H9 (cell line): ENCODE measurements around the gene APOBEC3B. TPM values are rescaled to one million over a fixed set of nuclear protein-coding genes. Genes with fewer than 3 reads are reported as not detected.
"Not testable (repeated sequence)": the region's sequence is repeated elsewhere in the genome, so short reads cannot be mapped to it uniquely, and the experiment has no call there.

ENCODE experiments used
- DNase-seq: peaks from one replicate; pipeline ENCODE4 v3.0.0-alpha.2; 2017
- H2AFZ ChIP-seq: one replicate; pipeline ENCODE4 v1.6.1; 2013; ENCODE audit warnings: mild to moderate bottlenecking, low read length, control low read depth, moderate library complexity
- H2AK5ac ChIP-seq: 2 replicates; pipeline ENCODE4 v1.6.1; 2013; ENCODE audit warnings: low read length, control low read depth, mixed read lengths; ENCODE audit not compliant: insufficient read length
- H2BK120ac ChIP-seq: one replicate; pipeline ENCODE4 v1.6.1; 2013; ENCODE audit warnings: low read depth, mild to moderate bottlenecking, low read length, control low read depth, inconsistent platforms; ENCODE audit not compliant: poor library complexity, severe bottlenecking
- H2BK12ac ChIP-seq: 2 replicates; pipeline ENCODE4 v1.6.1; 2013; ENCODE audit warnings: low read length, control low read depth, mixed read lengths, low read depth; ENCODE audit not compliant: insufficient read length
- H2BK15ac ChIP-seq: 2 replicates; pipeline ENCODE4 v1.6.1; 2013; ENCODE audit warnings: low read depth, low read length, control low read depth
- H2BK20ac ChIP-seq: one replicate; pipeline ENCODE4 v1.6.1; 2013; ENCODE audit warnings: low read depth, mild to moderate bottlenecking, low read length, control low read depth, inconsistent platforms; ENCODE audit not compliant: poor library complexity, severe bottlenecking
- H2BK5ac ChIP-seq: 2 replicates; pipeline ENCODE4 v1.6.1; 2013; ENCODE audit warnings: low read length, control low read depth, mixed read lengths; ENCODE audit not compliant: insufficient read length
- H3K14ac ChIP-seq: 2 replicates; pipeline ENCODE4 v1.6.1; 2013; ENCODE audit warnings: low read length, control low read depth; ENCODE audit not compliant: insufficient read depth
- H3K18ac ChIP-seq: 2 replicates; pipeline ENCODE4 v1.6.1; 2013; ENCODE audit warnings: low read depth, mild to moderate bottlenecking, mixed read lengths, low read length, control low read depth; ENCODE audit not compliant: insufficient read length
- H3K23ac ChIP-seq: 2 replicates; pipeline ENCODE4 v1.6.1; 2013; ENCODE audit warnings: low read length, control low read depth, mixed read lengths, low read depth; ENCODE audit not compliant: insufficient read length
- H3K23me2 ChIP-seq: 2 replicates; pipeline ENCODE4 v1.6.1; 2013; ENCODE audit warnings: low read depth, mild to moderate bottlenecking, mixed read lengths, low read length, control low read depth; ENCODE audit not compliant: insufficient read length, poor library complexity, severe bottlenecking
- H3K27ac ChIP-seq: 2 replicates; pipeline ENCODE4 v1.5.1; 2013; ENCODE audit warnings: low read length, control low read depth, mixed read lengths, low read depth; ENCODE audit not compliant: insufficient read length
- H3K27me3 ChIP-seq: 2 replicates; pipeline ENCODE4 v1.6.1; 2013; ENCODE audit warnings: low read length, control low read depth, inconsistent platforms; ENCODE audit not compliant: insufficient read depth
- H3K4ac ChIP-seq: 2 replicates; pipeline ENCODE4 v1.6.1; 2013; ENCODE audit warnings: low read depth, mild to moderate bottlenecking, control low read depth, inconsistent platforms, low read length, moderate library complexity
- H3K4me1 ChIP-seq: 2 replicates; pipeline ENCODE4 v1.6.1; 2013; ENCODE audit warnings: low read length, control low read depth, inconsistent platforms; ENCODE audit not compliant: insufficient read depth
- H3K4me2 ChIP-seq: 2 replicates; pipeline ENCODE4 v1.6.1; 2013; ENCODE audit warnings: low read length, control low read depth, mixed read lengths; ENCODE audit not compliant: insufficient read length, insufficient read depth
- H3K56ac ChIP-seq: 2 replicates; pipeline ENCODE4 v1.6.1; 2013; ENCODE audit warnings: low read depth, mild to moderate bottlenecking, mixed read lengths, low read length, control low read depth; ENCODE audit not compliant: insufficient read length
- H3K79me1 ChIP-seq: 2 replicates; pipeline ENCODE4 v1.6.1; 2013; ENCODE audit warnings: low read depth, mild to moderate bottlenecking, moderate library complexity, low read length, control low read depth, inconsistent platforms; ENCODE audit not compliant: insufficient read depth, poor library complexity, severe bottlenecking
- H3K79me2 ChIP-seq: 2 replicates; pipeline ENCODE4 v1.6.1; 2013; ENCODE audit warnings: low read length, control low read depth, inconsistent platforms; ENCODE audit not compliant: insufficient read depth
- H3K9ac ChIP-seq: 2 replicates; pipeline ENCODE4 v1.6.1; 2013; ENCODE audit warnings: low read length, control low read depth, mixed read lengths; ENCODE audit not compliant: insufficient read length; ENCODE audit errors: extremely low read depth
- H3K9me3 ChIP-seq: one replicate; pipeline ENCODE4 v1.6.1; 2013; ENCODE audit warnings: low read depth, low read length, inconsistent platforms; ENCODE audit not compliant: control insufficient read depth
- H3T11ph ChIP-seq: one replicate; pipeline ENCODE4 v1.6.1; 2013; ENCODE audit warnings: mild to moderate bottlenecking, low read length, control low read depth, inconsistent platforms
- H4K20me1 ChIP-seq: one replicate; pipeline ENCODE4 v1.6.1; 2013; ENCODE audit not compliant: control insufficient read depth, insufficient read length, insufficient read depth
- H4K5ac ChIP-seq: 2 replicates; pipeline ENCODE4 v1.6.1; 2013; ENCODE audit warnings: low read depth, mild to moderate bottlenecking, mixed read lengths, low read length, control low read depth; ENCODE audit not compliant: insufficient read length
- H4K8ac ChIP-seq: replicated peaks from 2 replicates; pipeline ENCODE4 v1.6.1; 2013; ENCODE audit warnings: low read length, control low read depth, mixed read lengths, low read depth; ENCODE audit not compliant: insufficient read length
- H4K91ac ChIP-seq: 2 replicates; pipeline ENCODE4 v1.6.1; 2013; ENCODE audit warnings: low read depth, mild to moderate bottlenecking, moderate library complexity, mixed read lengths, low read length, control low read depth; ENCODE audit not compliant: insufficient read length
- H3K27ac Mint-ChIP-seq, 3 experiments: 2 replicates in 2 of 3; 3 replicates in 1 of 3; pipeline ENCODE4 v1.8.0; 2020 to 2021; ENCODE audit warnings: mixed read lengths in 3 of 3, mild to moderate bottlenecking in 1 of 3, moderate library complexity in 1 of 3
- H3K27me3 Mint-ChIP-seq: 2 replicates; pipeline ENCODE4 v1.8.0; 2021; ENCODE audit warnings: low read depth, mild to moderate bottlenecking, moderate library complexity, mixed read lengths
- H3K36me3 Mint-ChIP-seq, 3 experiments: 2 replicates in 2 of 3; 3 replicates in 1 of 3; pipeline ENCODE4 v1.8.0; 2020 to 2021; ENCODE audit warnings: low read depth in 3 of 3, mixed read lengths in 3 of 3; ENCODE audit not compliant: insufficient read depth in 1 of 3
- H3K4me1 Mint-ChIP-seq, 2 experiments: 2 replicates each; pipeline ENCODE4 v1.8.0; 2020; ENCODE audit warnings: mixed read lengths in 2 of 2
- H3K4me3 Mint-ChIP-seq, 2 experiments: 2 replicates in 1 of 2; 3 replicates in 1 of 2; pipeline ENCODE4 v1.8.0; 2020 to 2021; ENCODE audit warnings: mild to moderate bottlenecking in 2 of 2, mixed read lengths in 2 of 2, moderate library complexity in 1 of 2
- H3K9me3 Mint-ChIP-seq, 2 experiments: 2 replicates in 1 of 2; 3 replicates in 1 of 2; pipeline ENCODE4 v1.8.0; 2020; ENCODE audit warnings: mild to moderate bottlenecking in 2 of 2, mixed read lengths in 2 of 2, moderate library complexity in 1 of 2
- WGBS: extraction: QIAGEN DNeasy Blood & Tissue Kit; methylation state at CpG from one replicate; pipeline ENCODE4 v1.1.7; 2013; ENCODE audit warnings: missing lambda C conversion rate, low lambda C conversion rate, mixed read lengths; ENCODE audit not compliant: insufficient read length; ENCODE audit errors: extremely low coverage; 5-methylcytosine and 5-hydroxymethylcytosine counted together
- total RNA-seq: library from RNA; stranded (reverse); gene quantifications from 2 replicates; pipeline ENCODE4 v1.2.1, GENCODE V29; 2021
- TF ChIP-seq, protein P1 (sequence below): fragments of 200-600 bp; sonication (generic); conservative IDR thresholded peaks from 3 replicates; pipeline ENCODE4 v1.8.0; 2021; ENCODE audit warnings: antibody characterized with exemption, mild to moderate bottlenecking

The APOBEC3B gene
- total RNA-seq, 1 experiment from 2014 or later, result 29.0 TPM

DNA sequence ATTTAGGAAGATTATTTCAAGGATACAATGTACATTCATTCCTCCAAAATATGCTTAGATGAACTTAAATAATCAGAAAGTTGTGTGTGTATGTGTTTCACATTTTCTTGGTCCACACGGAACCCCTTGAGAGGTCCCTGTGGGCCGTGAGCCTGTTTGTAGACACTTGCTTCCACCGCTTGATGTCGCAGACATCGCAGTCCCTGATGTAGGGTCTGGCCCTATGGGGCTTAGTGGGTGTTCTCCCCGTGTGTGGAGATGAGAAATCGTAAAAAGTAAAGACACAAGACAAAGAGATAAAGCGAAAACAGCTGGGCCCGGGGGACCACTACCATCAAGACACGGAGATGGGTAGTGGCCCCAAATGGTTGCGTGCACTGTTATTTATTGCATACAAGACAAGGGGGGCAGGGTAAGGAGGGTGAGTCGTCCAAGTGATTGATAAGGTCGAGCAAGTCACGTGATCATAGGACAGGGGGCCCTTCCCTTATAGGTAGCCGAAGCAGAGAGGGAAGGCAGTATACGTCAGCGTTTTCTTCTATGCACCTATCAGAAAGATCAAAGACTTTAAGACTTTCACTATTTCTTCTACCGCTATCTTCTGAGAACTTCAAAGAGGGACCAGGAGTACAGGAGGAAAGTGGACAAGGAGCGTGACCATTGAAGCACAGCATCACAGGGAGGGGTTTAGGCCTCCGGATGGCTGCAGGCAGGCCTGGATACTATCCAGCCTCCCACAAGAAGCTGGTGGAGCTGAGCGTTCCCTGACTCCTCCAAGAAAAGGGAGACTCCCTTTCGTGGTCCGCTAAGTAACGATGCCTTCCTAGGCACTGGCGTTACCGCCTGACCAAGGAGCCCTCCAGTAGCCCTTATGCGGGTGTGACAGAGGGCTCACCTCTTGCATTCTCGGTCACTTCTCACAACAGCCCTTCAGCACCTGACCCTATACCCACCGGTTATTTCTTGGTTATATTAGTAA, 30.7 kb downstream of the APOBEC3B start:
- no peak overlapping the region for H3T11ph ChIP-seq
- peaks cover 8% of the 10 kb centered on the region for H3K23me2 ChIP-seq
- H2AFZ ChIP-seq, result no peak overlapping the region
- H3K23ac ChIP-seq, result no peak overlapping the region
- H3K79me2 ChIP-seq, result no peaks in the 10 kb centered on the region
- no peak overlapping the region for H4K8ac ChIP-seq
- Mint-ChIP-seq H3K4me3 (peak overlapping the region in 1 of 2 experiments; percentile 44; a peak in 1 of 5 replicates), H3K9me3 (peaks cover 1 to 7% of the 10 kb centered on the region in 2 experiments; a peak in 3 of 5 replicates), H3K27ac (no peak overlapping the region), H3K4me1 (peaks cover 42 to 48% of the 10 kb centered on the region in 2 experiments), H3K36me3 (peaks cover 0 to 4% (median 0%) of the 10 kb centered on the region in 3 experiments; a peak in 1 of 7 replicates), H3K27me3 (no peaks in the 10 kb centered on the region; the same call in 1 of the 2 replicates)
- no peaks in the 10 kb centered on the region for H3K9me3 ChIP-seq
- H3K14ac ChIP-seq, result no peak overlapping the region
- no peak overlapping the region for H3K4ac ChIP-seq
- H3K9ac ChIP-seq, result no peak overlapping the region
- no peak overlapping the region for H4K91ac ChIP-seq
- H2BK120ac ChIP-seq, result no peak overlapping the region
- DNase-seq, result no peak
- no peak overlapping the region for H2BK5ac ChIP-seq
- no peaks in the 10 kb centered on the region for H3K27me3 ChIP-seq
- no peak overlapping the region for H3K18ac ChIP-seq
- H4K5ac ChIP-seq, result no peak overlapping the region
- no peak overlapping the region for H3K27ac ChIP-seq
- H3K4me2 ChIP-seq, result no peak overlapping the region
- no CpG with 5 or more reads among the region's 29 CpGs for WGBS
- H4K20me1 ChIP-seq, result no peaks in the 10 kb centered on the region
- no peaks in the 10 kb centered on the region for H3K79me1 ChIP-seq
- TF ChIP-seq, protein P1, sequence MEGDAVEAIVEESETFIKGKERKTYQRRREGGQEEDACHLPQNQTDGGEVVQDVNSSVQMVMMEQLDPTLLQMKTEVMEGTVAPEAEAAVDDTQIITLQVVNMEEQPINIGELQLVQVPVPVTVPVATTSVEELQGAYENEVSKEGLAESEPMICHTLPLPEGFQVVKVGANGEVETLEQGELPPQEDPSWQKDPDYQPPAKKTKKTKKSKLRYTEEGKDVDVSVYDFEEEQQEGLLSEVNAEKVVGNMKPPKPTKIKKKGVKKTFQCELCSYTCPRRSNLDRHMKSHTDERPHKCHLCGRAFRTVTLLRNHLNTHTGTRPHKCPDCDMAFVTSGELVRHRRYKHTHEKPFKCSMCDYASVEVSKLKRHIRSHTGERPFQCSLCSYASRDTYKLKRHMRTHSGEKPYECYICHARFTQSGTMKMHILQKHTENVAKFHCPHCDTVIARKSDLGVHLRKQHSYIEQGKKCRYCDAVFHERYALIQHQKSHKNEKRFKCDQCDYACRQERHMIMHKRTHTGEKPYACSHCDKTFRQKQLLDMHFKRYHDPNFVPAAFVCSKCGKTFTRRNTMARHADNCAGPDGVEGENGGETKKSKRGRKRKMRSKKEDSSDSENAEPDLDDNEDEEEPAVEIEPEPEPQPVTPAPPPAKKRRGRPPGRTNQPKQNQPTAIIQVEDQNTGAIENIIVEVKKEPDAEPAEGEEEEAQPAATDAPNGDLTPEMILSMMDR, result no peak
- no peak overlapping the region for H2AK5ac ChIP-seq
- no peak overlapping the region for H3K56ac ChIP-seq
- H2BK15ac ChIP-seq, result no peak overlapping the region; the same call in 1 of the 2 replicates
- no peak overlapping the region for H2BK20ac ChIP-seq
- no peaks in the 10 kb centered on the region; the same call in 1 of the 2 replicates for H3K4me1 ChIP-seq
- H2BK12ac ChIP-seq, result no peak overlapping the region

DNA sequence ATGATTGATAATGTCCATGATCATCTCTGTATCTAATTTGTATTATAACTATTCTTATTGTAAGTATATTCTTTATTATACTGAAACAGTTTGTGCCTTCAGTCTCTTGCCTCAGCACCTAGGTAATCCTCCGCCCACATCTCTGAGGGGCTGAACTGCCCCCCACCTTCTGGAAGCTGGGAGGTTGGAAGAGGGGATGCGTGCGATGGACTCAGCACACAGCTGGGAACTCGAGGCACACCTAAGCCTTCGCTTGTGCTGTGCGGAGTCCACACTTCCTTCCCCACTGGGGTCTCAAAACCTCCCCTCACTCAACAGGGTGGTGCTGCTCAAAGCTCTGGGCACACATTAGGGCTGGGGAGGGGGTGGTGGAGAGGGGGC, 31.4 kb downstream of the APOBEC3B start:
- H3K4me2 ChIP-seq, result not testable (repeated sequence)

More for the DNA sequence above, 31.4 kb downstream of the APOBEC3B start:
- not testable (repeated sequence) for H4K20me1 ChIP-seq, H3K4me1 ChIP-seq, H3K27ac Mint-ChIP-seq, H3K79me2 ChIP-seq, DNase-seq, H2AK5ac ChIP-seq, H2BK12ac ChIP-seq, H4K91ac ChIP-seq, H3K9me3 ChIP-seq, H3K9ac ChIP-seq, H2BK15ac ChIP-seq, H3K36me3 Mint-ChIP-seq, H3K79me1 ChIP-seq, H3K23ac ChIP-seq, H4K8ac ChIP-seq, H2BK20ac ChIP-seq, H3K27me3 Mint-ChIP-seq, H3T11ph ChIP-seq, H2BK5ac ChIP-seq, H2AFZ ChIP-seq, H3K14ac ChIP-seq, H3K27me3 ChIP-seq, H3K4ac ChIP-seq, H3K56ac ChIP-seq, H4K5ac ChIP-seq, H3K27ac ChIP-seq, H2BK120ac ChIP-seq, H3K9me3 Mint-ChIP-seq, H3K4me3 Mint-ChIP-seq
- Histone ChIP-seq H3K23me2 (peaks cover 13% of the 10 kb centered on the region), H3K18ac (peak overlapping the region; percentile 40)
- peaks cover 48 to 56% of the 10 kb centered on the region in 2 experiments for H3K4me1 Mint-ChIP-seq
- no CpG with 5 or more reads among the region's 6 CpGs for WGBS
